GF-D8 (cell line): Measurements from ENCODE around the gene CARMIL1.
A peak's percentile ranks its signal among the peaks of the same experiment; 100 is the strongest.
"Not testable (repeated sequence)": the region's sequence is repeated elsewhere in the genome, so short reads cannot be mapped to it uniquely, and the experiment has no call there.

ENCODE experiments used
- DNase-seq: peaks from one replicate; lab custom pipeline; 2025; lab: John Stamatoyannopoulos, UW

Gene CARMIL1

GRCh38 chr6:25277857-25278256 is 1.3 kb upstream of the CARMIL1 start:
- DNase-seq = no peak

- no peak for DNase-seq
These were observed 787 bp upstream of the CARMIL1 start for GRCh38 chr6:25278261-25278913.

DNA sequence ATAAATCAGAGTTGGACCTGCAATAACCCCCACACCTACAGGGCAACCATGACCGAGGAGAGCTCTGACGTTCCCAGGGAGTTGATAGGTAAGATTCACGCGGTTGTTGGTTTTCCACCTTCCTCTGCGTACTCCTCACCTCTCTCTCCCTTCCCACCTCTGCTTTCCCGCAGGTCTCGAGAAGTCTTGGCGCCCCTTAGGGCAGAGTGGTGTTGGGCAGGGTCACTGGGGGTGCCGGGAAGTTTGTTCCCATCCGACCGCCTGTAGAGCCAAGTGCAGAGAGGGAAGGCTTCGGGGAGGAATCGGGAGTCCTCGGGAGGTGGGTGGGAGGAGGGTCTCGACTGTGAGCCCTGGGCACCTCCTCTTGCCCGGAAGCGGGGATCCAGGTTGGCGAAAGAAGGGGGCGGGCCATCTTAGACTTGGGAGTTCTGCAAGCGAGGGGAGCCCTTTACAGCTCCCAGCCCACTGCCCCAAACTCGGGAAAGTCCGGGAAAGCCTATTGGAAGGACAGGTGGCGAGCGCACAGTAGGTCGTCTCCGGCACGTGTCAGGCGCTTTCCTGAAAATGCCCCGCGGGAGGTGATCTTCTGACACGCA is 672 bp downstream of the CARMIL1 start:
- DNase-seq = no peak

GRCh38 chr6:25280344-25281074 is 1.3 kb downstream of the CARMIL1 start:
- DNase-seq = no peak

- DNase-seq = no peak
These were observed 7.7 kb downstream of the CARMIL1 start for GRCh38 chr6:25286891-25287290.

DNA sequence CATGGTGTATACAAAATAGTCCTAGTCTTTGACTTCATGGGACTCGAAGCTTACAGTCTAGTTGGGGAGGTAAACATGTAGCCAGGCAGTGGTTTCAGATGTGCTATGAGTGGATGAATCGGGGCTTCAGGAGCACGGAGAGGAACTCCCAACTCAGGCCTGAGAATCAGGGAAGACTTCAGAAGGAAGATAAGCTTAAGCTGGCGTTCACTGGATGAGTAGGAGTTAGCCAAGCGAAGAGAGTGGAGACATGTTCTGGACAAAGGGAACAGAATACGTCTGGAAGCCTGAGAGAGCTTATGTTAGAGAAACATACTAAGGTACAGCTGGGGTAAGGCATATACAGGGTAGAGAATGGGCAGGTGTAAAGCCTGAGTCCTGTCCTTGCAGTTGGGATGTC is 8.8 kb downstream of the CARMIL1 start:
- no peak for DNase-seq

GRCh38 chr6:25288518-25288917 is 9.3 kb downstream of the CARMIL1 start:
- DNase-seq = no peak

DNA sequence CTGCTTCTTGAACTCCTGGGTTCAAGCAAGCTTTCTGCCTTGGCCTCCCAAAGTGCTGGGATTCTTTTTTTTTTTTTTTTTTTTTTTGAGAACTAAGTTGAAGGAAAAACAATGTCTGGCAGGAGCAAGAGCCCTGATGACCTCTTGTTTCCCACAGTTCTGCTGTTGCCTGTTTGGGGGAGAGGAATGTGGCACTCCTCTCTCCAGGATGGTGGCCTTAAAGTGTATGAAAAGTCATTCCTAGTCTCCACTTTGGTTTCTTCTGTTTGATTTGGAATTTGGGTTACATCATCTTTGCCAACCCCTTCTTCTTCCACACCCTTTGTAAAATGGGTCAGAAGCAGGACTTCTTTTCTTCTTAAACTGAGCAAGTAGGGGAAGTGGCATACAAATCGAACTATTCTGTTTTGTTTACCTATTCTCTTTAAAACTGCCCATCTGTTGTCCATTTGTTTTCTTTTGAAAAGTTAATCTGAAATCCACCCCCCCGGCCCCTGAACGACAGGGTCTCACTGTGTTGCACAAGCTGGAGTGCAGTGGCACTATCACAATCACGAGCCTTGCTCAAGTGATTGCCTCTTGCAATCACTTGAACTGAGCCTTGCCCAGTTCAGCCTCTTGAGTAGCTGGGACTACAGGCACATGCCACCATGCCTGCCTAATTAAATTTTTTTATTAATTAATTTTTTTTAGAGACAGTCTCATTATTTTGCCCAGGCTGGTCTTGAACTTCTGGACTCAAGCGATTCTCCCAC is 11.3 kb downstream of the CARMIL1 start:
- DNase-seq = no peak

DNA sequence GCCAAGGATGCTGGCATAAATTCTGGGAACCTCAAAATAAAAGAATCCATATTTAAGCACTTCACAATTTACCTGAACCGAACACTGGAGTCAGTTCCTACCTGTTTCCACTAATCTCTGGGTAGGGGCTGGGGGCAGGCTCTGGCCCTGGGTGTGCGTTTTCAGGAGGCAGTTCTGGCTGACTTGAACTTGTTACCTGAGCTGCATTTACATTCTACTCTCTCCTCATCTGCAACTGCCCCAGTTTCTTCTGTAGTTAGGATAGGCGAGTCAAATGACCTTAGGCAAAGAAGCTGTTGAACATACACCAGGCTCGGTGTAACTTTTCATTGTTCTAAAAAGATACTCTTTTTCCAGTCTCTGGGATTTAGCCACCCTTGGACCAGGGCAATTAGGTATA is 13.2 kb downstream of the CARMIL1 start:
- DNase-seq = no peak

GRCh38 chr6:25295651-25296050 is 16.5 kb downstream of the CARMIL1 start:
- DNase-seq = no peak

DNA sequence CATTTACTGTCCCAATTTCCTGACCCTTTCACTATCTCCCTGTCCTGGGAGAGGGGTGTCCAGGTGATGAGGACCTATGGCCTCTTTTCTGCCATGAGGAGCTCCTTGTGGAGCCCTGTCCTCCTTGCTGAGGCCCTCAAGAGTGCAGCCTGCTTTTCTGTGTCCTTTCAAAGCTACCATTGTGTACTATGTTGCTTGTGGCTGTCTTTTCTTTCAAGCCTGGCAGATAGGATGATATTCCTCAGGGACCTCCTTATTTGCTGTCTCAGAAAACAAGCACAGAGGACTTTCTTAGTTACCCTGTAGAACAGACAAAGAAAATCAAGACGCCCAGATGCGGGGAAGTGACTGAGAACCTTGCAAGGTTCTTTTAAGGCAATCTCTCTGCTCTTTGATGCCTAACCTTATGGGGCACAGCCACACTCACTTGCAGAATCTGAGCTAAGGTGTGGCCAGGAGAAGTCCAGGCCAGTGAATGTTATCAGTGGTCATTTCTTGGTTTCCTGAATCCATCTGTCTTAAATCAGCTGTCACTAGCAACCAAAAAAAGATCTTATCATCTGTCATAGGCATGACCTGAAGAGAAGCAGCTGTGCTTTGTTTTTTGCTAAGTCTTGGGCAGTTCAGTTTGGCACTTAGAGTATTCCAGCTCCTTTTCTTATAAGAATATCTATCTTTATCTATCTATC is 17.2 kb downstream of the CARMIL1 start:
- no peak for DNase-seq

DNA sequence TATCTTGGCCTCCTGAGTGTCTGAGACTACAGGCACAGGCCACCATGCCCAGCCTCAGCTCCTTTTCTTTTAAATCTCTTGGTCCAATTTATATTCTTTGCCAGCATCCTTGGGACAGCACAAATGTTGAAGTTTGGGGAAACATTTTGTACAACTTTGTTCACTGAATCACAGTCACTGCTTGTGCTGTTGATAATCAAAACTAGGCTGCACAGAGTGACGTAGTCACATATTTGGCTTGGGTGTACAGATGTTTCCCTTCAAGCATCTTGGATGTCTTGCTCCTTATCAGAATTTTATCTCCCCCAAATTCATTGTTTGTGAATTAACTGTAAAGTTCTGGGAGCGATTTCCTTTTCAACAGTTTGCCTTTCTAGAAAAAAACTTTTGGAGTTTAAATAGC is 17.9 kb downstream of the CARMIL1 start:
- no peak for DNase-seq

DNA sequence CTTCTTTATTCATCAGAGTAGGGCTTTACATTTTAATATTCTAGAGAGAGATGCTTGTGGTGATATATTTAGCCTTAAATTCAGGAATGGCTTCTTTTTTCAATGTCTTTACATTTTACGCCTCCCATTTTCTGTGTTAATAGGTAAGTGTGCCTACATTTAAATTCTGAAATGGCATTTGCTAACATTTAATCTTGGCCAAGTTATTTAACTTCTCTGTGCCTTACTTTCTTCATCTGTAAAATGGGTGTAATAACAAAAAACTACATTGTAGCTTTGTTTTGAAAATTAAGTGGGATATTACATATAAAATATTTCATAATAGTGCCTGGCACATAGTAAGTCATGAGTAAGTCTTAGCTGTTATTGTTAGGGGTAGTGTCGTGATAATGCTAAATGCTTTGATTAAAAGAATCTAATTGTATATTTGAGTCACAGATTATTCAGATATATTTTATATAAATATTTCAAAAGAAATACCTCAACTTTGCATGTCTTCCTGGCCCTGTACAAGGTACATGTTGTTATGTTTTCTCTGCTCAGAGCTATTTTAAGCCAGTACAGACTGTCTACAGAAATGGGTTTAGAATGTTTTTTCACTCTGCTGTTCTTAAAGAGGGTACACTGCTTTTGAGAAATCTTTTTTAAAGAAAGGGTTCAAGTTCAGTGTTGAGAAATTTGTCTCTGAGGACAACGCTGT is 18.8 kb downstream of the CARMIL1 start:
- DNase-seq = no peak

DNA sequence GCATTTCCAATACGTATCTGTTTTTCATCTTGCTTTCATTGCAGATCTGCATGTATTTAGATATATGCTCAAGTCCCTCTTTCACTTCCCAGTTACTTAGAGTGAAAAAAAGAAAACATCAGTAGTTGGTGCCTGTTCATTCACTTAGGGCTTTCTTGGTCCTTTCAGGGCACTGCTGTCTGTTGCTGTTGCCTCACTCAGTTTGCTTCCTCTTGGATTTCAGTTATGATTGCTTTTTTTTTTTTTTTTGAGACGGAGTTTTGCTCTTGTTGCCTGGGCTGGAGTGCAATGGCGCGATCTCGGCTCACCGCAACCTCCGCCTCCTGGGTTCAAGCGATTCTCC is 19.3 kb downstream of the CARMIL1 start:
- DNase-seq = not testable (repeated sequence)

- DNase-seq = peak; percentile 31
These were observed 22.2 kb downstream of the CARMIL1 start for GRCh38 chr6:25301362-25301761.

DNA sequence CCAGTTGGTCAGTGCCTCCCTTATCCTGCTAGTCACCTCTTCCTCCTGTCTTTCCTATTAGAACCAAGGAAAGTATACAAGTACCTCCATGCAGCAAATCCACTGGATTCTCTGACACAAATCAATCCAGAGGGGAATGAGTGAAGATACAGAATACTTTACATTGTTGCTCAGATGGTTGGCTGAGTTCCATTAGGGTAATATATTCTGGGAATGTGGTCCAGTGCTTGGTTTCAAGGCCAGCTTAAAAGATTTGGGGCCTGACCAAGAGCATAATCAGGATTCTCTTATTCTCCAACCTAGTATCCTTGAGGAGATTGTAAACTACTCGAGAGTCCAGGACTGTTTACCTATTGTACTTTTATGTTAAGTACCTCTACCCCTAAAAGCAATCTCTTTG is 23.0 kb downstream of the CARMIL1 start:
- DNase-seq = no peak

GRCh38 chr6:25302677-25303128 is 23.5 kb downstream of the CARMIL1 start:
- no peak for DNase-seq

DNA sequence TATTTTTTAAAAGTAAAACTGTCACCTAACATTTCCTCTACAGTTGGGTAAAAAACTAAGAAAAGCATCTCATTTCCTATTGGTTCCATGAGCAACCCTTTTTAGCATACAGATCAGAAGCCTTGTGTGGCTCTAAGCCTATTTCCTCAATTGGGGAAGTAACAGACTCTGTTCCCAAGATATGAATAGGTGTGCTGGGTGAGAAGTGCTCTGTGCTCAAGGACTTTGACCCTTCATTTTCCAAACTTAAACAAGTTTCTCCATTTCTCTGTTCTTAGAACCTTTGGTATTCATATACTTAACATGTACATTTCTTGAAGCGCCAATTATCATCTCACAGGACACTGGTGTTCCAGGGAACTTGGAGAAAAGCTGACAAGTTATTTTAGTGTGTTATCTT is 24.1 kb downstream of the CARMIL1 start:
- no peak for DNase-seq

- no peak for DNase-seq
These were observed 27.2 kb downstream of the CARMIL1 start for GRCh38 chr6:25306379-25306778.

DNA sequence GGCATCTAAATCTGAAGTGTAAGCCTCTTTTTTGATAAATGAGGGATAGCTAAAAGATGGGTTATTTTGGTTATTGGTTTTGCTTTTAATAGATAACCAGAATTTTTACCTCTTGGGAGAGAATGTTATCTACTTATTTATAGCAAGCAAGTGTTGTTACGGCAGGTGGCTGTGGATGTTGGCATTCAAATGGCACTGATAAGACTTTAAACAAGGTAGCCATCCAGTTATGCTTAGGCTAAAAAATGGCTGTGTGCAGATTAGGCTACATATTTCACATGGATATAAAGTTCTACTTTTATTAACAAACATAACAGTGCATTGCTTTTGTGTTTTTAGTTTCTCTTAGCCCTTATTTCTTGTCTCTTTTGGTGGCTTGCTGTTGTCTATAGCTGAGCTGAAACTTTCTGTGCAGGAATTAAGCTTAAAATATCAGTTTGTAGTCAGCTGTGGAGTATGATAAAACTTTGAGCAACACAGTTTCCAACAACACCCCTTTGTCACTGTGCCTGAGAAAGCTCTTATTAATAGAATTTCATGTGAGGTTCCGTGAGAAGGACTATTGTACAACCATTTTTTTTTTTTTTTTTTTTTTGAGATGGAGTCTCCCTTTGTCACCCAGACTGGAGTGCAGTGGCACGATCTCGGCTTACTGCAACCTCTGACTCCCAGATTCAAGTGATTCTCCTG is 28.8 kb downstream of the CARMIL1 start:
- DNase-seq = no peak

GRCh38 chr6:25309886-25310285 is 30.7 kb downstream of the CARMIL1 start:
- DNase-seq = no peak
